Lower leg skin (tissue), 4 donors: ENCODE data around the gene PHF3. TPM values are rescaled to one million over a fixed set of nuclear protein-coding genes. Genes with fewer than 3 reads are reported as not detected.
"Not testable (repeated sequence)": the region's sequence is repeated elsewhere in the genome, so short reads cannot be mapped to it uniquely, and the experiment has no call there.

Experiments
- DNase-seq, 2 donors: peaks; one replicate each; pipeline ENCODE4 v3.0.0-alpha.2; 2019; ENCODE audit warnings: low spot score in 2 of 2
- H3K4me3 ChIP-seq: fragments of 200-600 bp; sonication (generic); 2 replicates; pipeline ENCODE4 v1.5.1; 2017; ENCODE audit warnings: mild to moderate bottlenecking, low read depth; ENCODE audit not compliant: poor library complexity, severe bottlenecking
- CTCF ChIP-seq, 3 donors: fragments of 450-650 bp; IDR thresholded peaks; one replicate each; pipeline ENCODE4 v1.5.1; 2016; ENCODE audit warnings: antibody characterized with exemption in 3 of 3, mild to moderate bottlenecking in 3 of 3, moderate library complexity in 2 of 3
- POLR2A ChIP-seq, 2 donors: fragments of 450-650 bp; IDR thresholded peaks; one replicate each; pipeline ENCODE4 v1.6.1; 2016 to 2017; ENCODE audit warnings: antibody characterized with exemption in 2 of 2, mild to moderate bottlenecking in 1 of 2, moderate library complexity in 1 of 2
- WGBS, 2 donors: methylation state at CpG; one replicate each; pipeline ENCODE4 v1.1.5; 2018; 5-methylcytosine and 5-hydroxymethylcytosine counted together
- intact Hi-C: fragments of 100-400 bp; cut with DNase I; formaldehyde crosslinking; loops from one replicate; pipeline ENCODE4 v1.15.0; 2023; ENCODE audit warnings: low total_unique reads
- total RNA-seq, 4 donors: library from RNA; depleted of rRNA; stranded (reverse); fragments of >200 nt; gene quantifications; one replicate each; pipeline ENCODE4 v1.1.0, GENCODE V29; 2016

The PHF3 gene
- total RNA-seq, 4 donors from 2014 or later: 41.0 to 63.5 (median 55.1) TPM

- no peak for DNase-seq
- intact Hi-C loops: no loop called here
- no peak overlapping the region for H3K4me3 ChIP-seq
- TF ChIP-seq CTCF (IDR thresholded peaks at IDR 0.05) (no peak), POLR2A (IDR thresholded peaks at IDR 0.05) (no peak)
- 92 to 95% methylated on average over 2 of the region's 2 CpGs for WGBS, 2 donors
Measured at GRCh38 chr6:63732336-63732735, 96.7 kb downstream of the PHF3 start.

- no peak for DNase-seq
- intact Hi-C loops: no loop called here
- H3K4me3 ChIP-seq: no peak overlapping the region
- TF ChIP-seq CTCF (IDR thresholded peaks at IDR 0.05) (no peak), POLR2A (IDR thresholded peaks at IDR 0.05) (no peak)
- WGBS, 2 donors: 74 to 77% methylated on average over 3 of the region's 3 CpGs
Measured at GRCh38 chr6:63734923-63735322, 99.3 kb downstream of the PHF3 start.

GRCh38 chr6:63738190-63738589 is 102.6 kb downstream of the PHF3 start:
- 93 to 100% methylated on average over 2 of the region's 2 CpGs for WGBS, 2 donors
- DNase-seq, H3K4me3 ChIP-seq, intact Hi-C loops: not testable (repeated sequence)

- 18 to 48% methylated on average over 1 of the region's 1 CpG for WGBS, 2 donors
- TF ChIP-seq POLR2A (IDR thresholded peaks at IDR 0.05) (no peak), CTCF (IDR thresholded peaks at IDR 0.05) (no peak)
- no peak for DNase-seq
- intact Hi-C loops: no loop called here
- H3K4me3 ChIP-seq: no peak overlapping the region
Measured at GRCh38 chr6:63739094-63739687, 103.6 kb downstream of the PHF3 start.

GRCh38 chr6:63740709-63741108 is 105.1 kb downstream of the PHF3 start:
- intact Hi-C loops: no loop called here
- H3K4me3 ChIP-seq: no peak overlapping the region
- no peak for DNase-seq
- 17 to 18% methylated on average over 2 of the region's 2 CpGs for WGBS, 2 donors
- TF ChIP-seq CTCF (IDR thresholded peaks at IDR 0.05) (no peak), POLR2A (IDR thresholded peaks at IDR 0.05) (no peak)

- intact Hi-C loops: no loop called here
- H3K4me3 ChIP-seq: no peak overlapping the region
- DNase-seq: no peak
- TF ChIP-seq POLR2A (IDR thresholded peaks at IDR 0.05) (no peak), CTCF (IDR thresholded peaks at IDR 0.05) (no peak)
Measured at GRCh38 chr6:63742060-63742459, 106.5 kb downstream of the PHF3 start.
